ENCODE data around the gene TOMM7. TPM values are rescaled to one million over a fixed set of nuclear protein-coding genes. Genes with fewer than 3 reads are reported as not detected.
"Not testable (repeated sequence)": the region's sequence is repeated elsewhere in the genome, so short reads cannot be mapped to it uniquely, and the experiment has no call there.

Gene TOMM7
- total RNA-seq, 2 experiments from 2014 or later: 206 to 240 TPM

GRCh38 chr7:22837308-22837707, 14.7 kb upstream of the TOMM7 start:
- DNase-seq (no peak), ATAC-seq (no peak)
- ChIA-PET POLR2A (no interaction called here), CTCF (no interaction called here)
- intact Hi-C loops (cut with micrococcal nuclease): no loop called here
- TF ChIP-seq CTCF (IDR thresholded peaks at IDR 0.05): no peak
- H3K4me1 Mint-ChIP-seq (ENCODE audit: low read depth): no peaks in the 10 kb centered on the region
- no peak overlapping the region for H3K27ac Mint-ChIP-seq
- H3K4me3 Mint-ChIP-seq: no peak overlapping the region
- H3K9me3 Mint-ChIP-seq: no peaks in the 10 kb centered on the region
- H3K36me3 Mint-ChIP-seq (ENCODE audit: low read depth): no peaks in the 10 kb centered on the region
- H3K27me3 Mint-ChIP-seq: peaks cover 7% of the 10 kb centered on the region

- not testable (repeated sequence) for H3K4me1 Mint-ChIP-seq (ENCODE audit: low read depth)
Observed at GRCh38 chr7:22836506-22836905, 13.9 kb upstream of the TOMM7 start.

GRCh38 chr7:22833957-22834356, 11.3 kb upstream of the TOMM7 start:
- ChIA-PET CTCF (interaction anchor here (0.9 kb wide), 1 partner anchor 221 kb away, joined by 3 read pairs; no protein-coding TSS in a partner anchor), POLR2A (no interaction called here)
- Mint-ChIP-seq H3K4me3 (no peak overlapping the region), H3K27ac (no peak overlapping the region), H3K4me1 (ENCODE audit: low read depth) (no peaks in the 10 kb centered on the region), H3K36me3 (ENCODE audit: low read depth) (no peaks in the 10 kb centered on the region), H3K9me3 (no peaks in the 10 kb centered on the region), H3K27me3 (peaks cover 3% of the 10 kb centered on the region)
- DNase-seq: no peak
- no peak for ATAC-seq
- no peak for TF ChIP-seq CTCF (IDR thresholded peaks at IDR 0.05)
- intact Hi-C loops (cut with micrococcal nuclease): no loop called here

More at GRCh38 chr7:22836506-22836905, 13.9 kb upstream of the TOMM7 start:
- H3K27ac Mint-ChIP-seq; intact Hi-C loops (cut with micrococcal nuclease); ATAC-seq; H3K36me3 Mint-ChIP-seq (ENCODE audit: low read depth); H3K9me3 Mint-ChIP-seq; CTCF ChIA-PET; DNase-seq; H3K27me3 Mint-ChIP-seq; POLR2A ChIA-PET; H3K4me3 Mint-ChIP-seq: not testable (repeated sequence)

GRCh38 chr7:22833113-22833855, 10.6 kb upstream of the TOMM7 start:
- Mint-ChIP-seq H3K36me3 (ENCODE audit: low read depth) (no peaks in the 10 kb centered on the region), H3K9me3 (no peaks in the 10 kb centered on the region), H3K4me3 (no peak overlapping the region), H3K27ac (no peak overlapping the region), H3K27me3 (peaks cover 3% of the 10 kb centered on the region), H3K4me1 (ENCODE audit: low read depth) (no peaks in the 10 kb centered on the region)
- no peak for TF ChIP-seq CTCF (IDR thresholded peaks at IDR 0.05)
- ChIA-PET POLR2A (no interaction called here), CTCF (interaction anchor here (1.4 kb wide), 1 partner anchor 27 kb away, joined by 3 read pairs; no protein-coding TSS in a partner anchor)
- intact Hi-C loops (cut with micrococcal nuclease): no loop called here
- no peak for ATAC-seq
- DNase-seq: no peak

GRCh38 chr7:22832401-22832800, 9.8 kb upstream of the TOMM7 start:
- no peaks in the 10 kb centered on the region for H3K4me1 Mint-ChIP-seq (ENCODE audit: low read depth)
- no peak overlapping the region for H3K4me3 Mint-ChIP-seq
- intact Hi-C loops (cut with micrococcal nuclease): no loop called here
- no peaks in the 10 kb centered on the region for H3K9me3 Mint-ChIP-seq
- TF ChIP-seq CTCF (IDR thresholded peaks at IDR 0.05): no peak
- CTCF ChIA-PET: interaction anchor here (1.4 kb wide), 1 partner anchor 27 kb away, joined by 3 read pairs; no protein-coding TSS in a partner anchor
- ATAC-seq (no peak), DNase-seq (no peak)
- no peak overlapping the region for H3K27ac Mint-ChIP-seq
- peaks cover 5% of the 10 kb centered on the region for H3K27me3 Mint-ChIP-seq
- no peaks in the 10 kb centered on the region for H3K36me3 Mint-ChIP-seq (ENCODE audit: low read depth)
- POLR2A ChIA-PET: no interaction called here
